Measurements from ENCODE around the gene FCN2.

DNA sequence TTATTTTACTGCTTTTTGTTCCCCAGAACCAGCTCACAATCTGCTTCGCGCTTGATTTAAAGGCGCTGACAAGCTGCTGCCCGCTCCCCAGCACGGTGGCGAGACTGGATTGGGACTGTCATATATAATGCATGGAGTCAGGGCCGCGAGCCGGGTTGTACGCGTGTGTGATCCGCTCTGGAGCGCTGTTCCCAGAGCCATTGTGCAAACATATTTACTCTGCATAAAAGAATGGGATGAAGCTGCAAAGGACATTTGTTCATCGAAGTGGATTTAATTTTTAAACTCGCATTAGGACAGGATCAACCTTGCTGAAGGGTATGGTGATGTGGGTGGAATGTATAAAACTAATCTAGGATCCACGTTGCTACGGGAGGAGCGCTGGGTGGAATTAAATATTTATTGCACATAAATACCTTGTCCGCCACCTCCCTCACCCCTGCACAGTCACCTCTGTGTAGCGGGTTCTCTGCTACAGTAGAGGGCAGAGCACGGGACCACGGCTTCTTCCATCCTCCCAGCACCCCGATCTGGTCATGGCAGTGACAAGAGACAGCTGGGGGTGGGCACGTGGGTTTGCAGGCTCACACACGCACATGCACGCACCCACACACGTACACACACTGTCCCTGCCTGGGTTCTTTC lies 55.2 kb downstream of the FCN2 start:
- TF ChIP-seq, protein P1, sequence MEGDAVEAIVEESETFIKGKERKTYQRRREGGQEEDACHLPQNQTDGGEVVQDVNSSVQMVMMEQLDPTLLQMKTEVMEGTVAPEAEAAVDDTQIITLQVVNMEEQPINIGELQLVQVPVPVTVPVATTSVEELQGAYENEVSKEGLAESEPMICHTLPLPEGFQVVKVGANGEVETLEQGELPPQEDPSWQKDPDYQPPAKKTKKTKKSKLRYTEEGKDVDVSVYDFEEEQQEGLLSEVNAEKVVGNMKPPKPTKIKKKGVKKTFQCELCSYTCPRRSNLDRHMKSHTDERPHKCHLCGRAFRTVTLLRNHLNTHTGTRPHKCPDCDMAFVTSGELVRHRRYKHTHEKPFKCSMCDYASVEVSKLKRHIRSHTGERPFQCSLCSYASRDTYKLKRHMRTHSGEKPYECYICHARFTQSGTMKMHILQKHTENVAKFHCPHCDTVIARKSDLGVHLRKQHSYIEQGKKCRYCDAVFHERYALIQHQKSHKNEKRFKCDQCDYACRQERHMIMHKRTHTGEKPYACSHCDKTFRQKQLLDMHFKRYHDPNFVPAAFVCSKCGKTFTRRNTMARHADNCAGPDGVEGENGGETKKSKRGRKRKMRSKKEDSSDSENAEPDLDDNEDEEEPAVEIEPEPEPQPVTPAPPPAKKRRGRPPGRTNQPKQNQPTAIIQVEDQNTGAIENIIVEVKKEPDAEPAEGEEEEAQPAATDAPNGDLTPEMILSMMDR (IDR thresholded peaks at IDR 0.05), result no peak
- TF ChIP-seq POLR2A (IDR thresholded peaks at IDR 0.05), result no peak

Data from esophagus squamous epithelium (tissue), 4 donors.